Stimulated activated naive CD4-positive, alpha-beta T cell (primary cell): Measurements from ENCODE around the gene VTCN1.

ENCODE experiments used
- DNase-seq, 6 experiments: peaks; one replicate each; lab custom pipeline; 2025; lab: John Stamatoyannopoulos, UW

Gene VTCN1

GRCh38 chr1:117209094-117209493 is 1.6 kb downstream of the VTCN1 start:
- no peak for DNase-seq

- DNase-seq: no peak
Measured at GRCh38 chr1:117208580-117208979, 2.1 kb downstream of the VTCN1 start.

GRCh38 chr1:117205368-117205767 is 5.4 kb downstream of the VTCN1 start:
- DNase-seq: no peak

GRCh38 chr1:117201808-117202207 is 8.9 kb downstream of the VTCN1 start:
- DNase-seq: no peak

GRCh38 chr1:117198097-117198496 is 12.6 kb downstream of the VTCN1 start:
- DNase-seq: no peak

DNA sequence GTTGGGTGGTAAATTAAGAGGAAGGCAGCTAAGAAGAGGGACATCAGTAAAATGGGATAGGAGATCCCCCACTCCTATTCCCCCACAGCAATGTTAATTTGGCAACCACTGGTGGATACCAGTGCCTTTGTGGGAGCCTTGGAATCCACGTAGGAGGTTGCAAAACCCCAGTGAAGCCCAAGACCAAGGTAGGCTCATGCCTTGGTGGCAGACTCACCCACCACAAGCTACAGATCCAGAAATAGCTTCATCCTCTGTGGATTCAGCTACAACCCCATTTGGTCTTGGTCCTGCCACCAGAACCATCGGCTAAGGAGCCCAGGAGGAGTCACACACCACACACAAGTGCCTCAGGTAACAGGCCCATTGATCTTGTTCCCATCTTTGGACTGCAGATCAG is 21.0 kb downstream of the VTCN1 start:
- no peak for DNase-seq

GRCh38 chr1:117188816-117189437 is 21.8 kb downstream of the VTCN1 start:
- no peak for DNase-seq

GRCh38 chr1:117188170-117188815 is 22.4 kb downstream of the VTCN1 start:
- DNase-seq: no peak

GRCh38 chr1:117183112-117183511 is 27.6 kb downstream of the VTCN1 start:
- no peak for DNase-seq

- DNase-seq: no peak
Measured at GRCh38 chr1:117182319-117182718, 28.4 kb downstream of the VTCN1 start.

DNA sequence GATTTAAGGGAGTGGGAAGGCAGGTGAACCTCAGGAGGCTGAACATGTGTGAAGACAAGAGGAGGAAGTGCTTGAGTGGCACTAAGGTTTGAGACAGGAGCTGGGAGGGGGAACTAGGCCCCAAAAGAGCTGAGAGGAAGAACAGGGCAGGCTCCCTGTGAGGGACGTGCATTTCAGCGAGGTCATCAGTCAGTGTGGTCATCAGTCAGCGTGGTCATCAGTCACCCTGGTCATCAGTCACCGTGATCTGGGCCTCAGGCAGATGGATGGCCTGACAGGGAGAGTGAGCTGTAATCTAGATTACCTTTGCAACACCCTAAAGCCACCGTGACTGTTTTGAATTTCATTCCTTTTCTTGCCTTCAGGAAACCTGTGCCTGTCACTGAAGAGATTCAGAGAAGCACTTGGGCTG is 29.1 kb downstream of the VTCN1 start:
- no peak for DNase-seq

DNA sequence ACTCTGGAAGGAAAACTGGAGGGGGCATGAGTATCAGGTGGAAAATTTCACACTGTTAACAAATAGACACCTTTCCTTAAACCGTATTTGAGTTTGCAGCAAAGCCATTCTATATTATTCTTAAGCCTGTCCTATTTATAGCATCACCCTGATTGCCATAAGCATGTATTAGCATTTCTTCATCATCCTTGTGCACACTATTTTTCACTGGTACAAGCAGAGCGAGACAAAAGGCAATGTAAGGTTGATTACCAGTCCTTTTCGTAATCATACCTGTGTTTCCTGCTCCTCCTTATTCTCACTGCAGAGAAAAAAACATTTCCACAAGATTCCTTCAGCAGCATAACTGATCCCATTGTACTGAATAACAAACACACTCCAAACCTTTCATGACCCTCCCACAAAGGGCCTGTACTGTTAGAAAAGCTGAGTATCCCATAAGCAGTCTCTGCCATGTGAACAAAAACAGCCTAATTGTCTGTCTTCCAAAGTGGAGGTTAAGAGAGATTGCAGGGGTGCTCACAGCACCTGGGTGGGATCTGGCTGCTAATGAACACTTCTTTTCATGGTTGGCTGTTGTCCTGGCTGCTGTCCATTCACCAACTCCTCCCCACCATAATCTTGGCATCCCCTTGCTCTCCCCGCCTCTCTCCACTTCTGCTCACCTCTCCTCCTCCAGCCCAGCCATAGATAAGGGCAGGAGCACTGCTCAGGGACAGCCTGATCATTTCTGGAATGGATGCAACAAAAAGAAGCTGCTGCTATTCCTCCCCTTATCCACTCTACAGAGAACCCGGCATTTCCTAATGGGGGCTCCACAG is 30.4 kb downstream of the VTCN1 start:
- no peak for DNase-seq

- DNase-seq: no peak
Measured at GRCh38 chr1:117179471-117179870, 31.3 kb downstream of the VTCN1 start.

DNA sequence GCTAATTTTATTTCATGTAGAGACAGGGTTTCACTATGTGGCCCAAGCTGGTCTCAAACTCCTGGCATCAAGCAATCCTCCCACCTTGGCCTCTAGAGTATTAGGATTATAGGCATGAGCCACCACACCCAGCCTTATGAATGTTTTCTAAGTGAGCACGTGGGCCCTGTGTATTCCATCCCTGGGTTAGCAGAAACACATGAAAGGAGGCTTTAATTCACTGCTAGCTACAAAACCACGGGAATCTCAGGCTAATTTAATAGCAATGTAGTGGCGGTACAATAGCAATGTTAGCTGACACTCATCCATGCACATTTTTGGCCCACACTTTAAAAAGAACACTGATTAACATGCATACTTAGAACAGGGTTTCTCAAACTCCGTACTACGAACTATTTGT is 32.0 kb downstream of the VTCN1 start:
- DNase-seq: no peak

DNA sequence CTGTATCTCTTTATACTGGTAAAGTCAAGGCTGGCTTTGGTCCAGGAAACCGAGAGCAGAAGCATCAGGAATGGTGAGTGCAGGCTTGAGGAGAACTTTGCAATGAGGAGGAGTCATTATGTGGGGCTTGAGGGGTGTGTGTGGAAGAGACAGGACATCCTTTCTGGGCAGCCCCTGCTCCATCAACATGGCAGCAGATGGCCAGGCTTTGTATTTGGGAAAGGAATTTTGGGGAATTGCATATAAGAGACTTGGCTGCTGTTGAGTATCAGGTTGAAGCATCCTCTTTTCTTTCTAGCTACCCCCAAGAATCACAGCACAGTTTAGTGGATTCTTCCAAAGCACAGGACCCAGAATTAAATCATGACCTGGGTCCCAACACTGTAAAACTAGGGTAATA is 33.4 kb downstream of the VTCN1 start:
- no peak for DNase-seq

DNA sequence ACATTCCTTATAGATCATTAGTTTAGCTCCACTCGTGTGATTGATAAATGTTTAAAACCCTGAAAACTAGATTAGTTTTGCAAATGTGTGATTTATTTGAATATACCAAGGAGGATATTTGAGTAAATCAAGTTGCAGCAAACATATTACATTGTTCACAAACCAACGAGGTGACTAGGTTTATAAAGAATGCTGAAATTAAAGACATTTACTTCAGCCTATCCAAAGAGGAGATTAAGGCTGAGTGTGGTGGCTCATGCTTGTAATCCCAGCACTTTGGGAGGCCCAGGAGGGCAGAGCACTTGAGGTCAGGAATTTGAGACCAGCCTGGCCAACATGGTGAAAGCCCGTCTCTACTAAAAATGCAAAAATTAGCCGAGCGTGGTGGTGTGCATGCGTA is 34.1 kb downstream of the VTCN1 start:
- no peak for DNase-seq

GRCh38 chr1:117174851-117175250 is 35.9 kb downstream of the VTCN1 start:
- no peak for DNase-seq

- no peak for DNase-seq
Measured at GRCh38 chr1:117173691-117174090, 37.0 kb downstream of the VTCN1 start.

DNA sequence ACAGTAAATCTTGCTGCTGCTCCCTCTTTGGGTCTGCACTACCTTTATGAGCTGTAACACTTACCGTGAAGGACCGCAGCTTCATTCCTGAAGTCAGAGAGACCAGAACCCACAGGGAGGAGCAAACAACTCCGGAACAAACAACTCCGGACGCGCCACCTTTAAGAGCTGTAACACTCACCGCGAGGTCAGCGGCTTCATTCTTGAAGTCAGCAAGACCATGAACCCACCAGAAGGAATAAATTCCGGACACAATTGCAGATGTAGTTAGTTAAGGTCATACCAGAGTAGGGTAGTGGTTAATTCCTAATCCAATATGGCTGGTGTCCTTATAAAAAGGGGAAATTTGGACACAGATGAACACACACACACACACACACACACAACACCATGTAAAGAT is 37.7 kb downstream of the VTCN1 start:
- no peak for DNase-seq

GRCh38 chr1:117171900-117172511 is 38.7 kb downstream of the VTCN1 start:
- no peak for DNase-seq

DNA sequence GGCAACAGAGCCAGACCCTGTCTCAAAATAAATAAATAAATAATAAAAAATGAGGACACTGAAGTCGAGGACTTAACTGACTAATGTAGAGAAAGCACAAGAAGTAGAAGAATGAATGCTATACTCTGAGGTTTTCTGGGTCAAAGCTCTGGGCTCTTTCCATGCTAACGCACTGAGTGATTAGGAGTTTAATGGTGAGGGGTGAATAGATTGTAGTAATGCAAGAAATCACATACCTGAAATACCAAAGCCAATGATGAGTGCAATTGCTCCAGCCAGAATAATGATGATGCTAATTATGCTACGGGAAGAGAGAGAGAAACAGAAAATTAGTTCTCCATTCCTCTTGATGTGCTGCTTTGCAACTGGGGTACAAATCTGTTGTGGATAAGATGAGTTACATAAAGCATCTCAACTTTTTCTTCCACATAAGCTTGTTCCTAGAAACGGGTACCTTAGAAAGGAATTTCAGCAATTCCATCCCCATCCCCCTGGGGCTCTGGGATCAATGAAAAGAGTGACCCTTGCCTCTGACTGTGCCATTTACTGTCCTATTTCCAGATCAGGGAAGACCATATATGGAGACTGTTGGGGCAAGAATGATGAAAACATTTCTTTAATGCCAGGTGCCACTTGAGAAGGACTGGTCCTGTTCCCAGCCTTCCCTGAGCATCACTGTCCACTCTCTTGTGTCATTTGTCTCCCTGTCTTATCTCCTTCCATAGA is 40.7 kb downstream of the VTCN1 start:
- no peak for DNase-seq

DNA sequence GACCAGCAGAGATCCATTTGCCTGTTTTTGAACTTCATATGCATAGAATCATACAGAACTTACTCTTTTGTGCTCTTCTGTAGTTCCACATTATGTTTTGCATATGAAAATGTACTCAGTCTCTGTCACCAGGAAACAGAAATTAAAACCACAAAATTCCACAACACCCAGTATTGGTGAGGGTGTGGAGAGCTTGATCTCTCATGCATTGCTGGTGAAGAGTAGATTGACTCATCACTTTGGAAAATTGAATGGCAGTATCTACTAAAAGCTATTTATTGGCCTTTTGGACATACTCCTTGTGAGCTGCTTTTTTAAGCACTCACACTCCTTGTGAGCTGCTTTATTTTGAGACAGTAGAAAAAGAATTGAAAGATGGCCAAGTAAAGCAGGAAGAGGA is 43.3 kb downstream of the VTCN1 start:
- no peak for DNase-seq
